Prostate gland (tissue), 2 donors: ENCODE measurements around the gene EDC4. TPM values are rescaled to one million over a fixed set of nuclear protein-coding genes. Genes with fewer than 3 reads are reported as not detected.

Experiments
- DNase-seq: peaks from one replicate; pipeline ENCODE4 v3.0.0-alpha.2; 2019; ENCODE audit warnings: low spot score
- H3K27ac ChIP-seq, 2 donors: fragments of 200-600 bp; sonication (generic); 2 replicates each; pipeline ENCODE4 v1.5.1; 2017 to 2019
- H3K27me3 ChIP-seq: fragments of 200-600 bp; sonication (generic); replicated peaks from 2 replicates; pipeline ENCODE4 v1.5.1; 2019; ENCODE audit not compliant: insufficient read depth
- H3K36me3 ChIP-seq, 2 donors: fragments of 200-600 bp; sonication (generic); 1 replicate in 1 of 2; 2 replicates in 1 of 2; pipeline versions ENCODE4 v1.5.1 to v1.8.1; 2017 to 2019
- H3K4me1 ChIP-seq: fragments of 200-600 bp; sonication (generic); replicated peaks from 2 replicates; pipeline ENCODE4 v1.5.1; 2019
- H3K4me3 ChIP-seq, 2 donors: fragments of 200-600 bp; sonication (generic); 2 replicates each; pipeline ENCODE4 v1.5.1; 2017 to 2019
- H3K9me3 ChIP-seq: fragments of 200-600 bp; sonication (generic); 2 replicates; pipeline ENCODE4 v1.5.1; 2017
- POLR2A ChIP-seq: fragments of 450-650 bp; IDR thresholded peaks from one replicate; pipeline ENCODE4 v1.6.1; 2016; ENCODE audit warnings: antibody characterized with exemption, mild to moderate bottlenecking
- POLR2AphosphoS5 ChIP-seq: sonication (generic); formaldehyde crosslinking; IDR thresholded peaks from one replicate; pipeline ENCODE4 v1.6.1; 2017; ENCODE audit warnings: antibody characterized with exemption
- WGBS: methylation state at CpG from one replicate; pipeline ENCODE4 v1.1.5; 2018; 5-methylcytosine and 5-hydroxymethylcytosine counted together
- intact Hi-C: fragments of 100-400 bp; cut with DNase I; formaldehyde crosslinking; loops from one replicate; pipeline ENCODE4 v1.14.2; 2022
- total RNA-seq, 2 donors: library from RNA; depleted of rRNA; stranded (reverse); fragments of >200 nt; gene quantifications; one replicate each; pipeline ENCODE4 v1.1.0, GENCODE V29; 2016
- TF ChIP-seq, protein P1 (sequence below), 4 experiments: fragments of 200-600 bp in 2 of 4; fragments of 450-650 bp in 2 of 4; sonication (generic) in 2 of 4; IDR thresholded peaks; 1 replicate in 3 of 4; 2 replicates in 1 of 4; pipeline ENCODE4 v1.5.1; 2016 to 2019; ENCODE audit warnings: antibody characterized with exemption in 4 of 4, mild to moderate bottlenecking in 2 of 4, moderate library complexity in 2 of 4

EDC4 gene
- total RNA-seq, 2 donors from 2014 or later = 47.3 to 76.5 TPM

DNA sequence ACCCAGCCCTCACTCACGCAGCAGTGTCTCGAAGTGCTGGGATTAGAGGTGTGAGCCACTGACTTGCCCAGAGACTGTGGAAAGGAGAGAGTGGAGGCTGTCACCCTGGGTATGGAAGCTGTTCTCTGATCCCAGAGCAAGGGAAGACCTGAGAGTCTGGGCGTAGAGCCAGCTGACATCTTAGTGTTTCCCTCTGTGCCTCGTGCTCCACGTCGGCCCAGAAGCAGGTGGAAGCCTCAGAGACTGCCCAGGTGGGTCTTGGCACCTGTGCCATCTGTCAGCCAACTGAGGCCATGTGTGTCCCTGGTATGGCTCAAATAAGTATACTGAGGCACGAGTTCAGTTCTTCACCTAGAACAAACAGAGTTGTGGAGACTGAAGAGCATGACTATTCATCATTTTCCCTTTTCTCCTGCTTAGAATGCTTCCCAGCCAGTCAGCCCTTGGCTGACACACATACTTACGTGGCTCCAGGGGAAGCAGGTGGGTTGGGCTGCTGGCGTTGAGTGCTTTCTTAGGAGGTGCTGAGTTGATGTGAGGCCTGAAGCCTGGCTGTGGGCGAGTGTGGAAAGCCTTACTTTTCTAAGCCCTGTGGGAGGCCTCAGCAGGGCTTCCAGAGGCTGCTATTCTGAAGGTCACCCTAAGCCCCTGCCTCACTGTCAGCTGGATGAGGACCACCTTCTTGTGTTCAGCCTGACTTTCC lies 50.7 kb downstream of the EDC4 start:
- H3K27me3 ChIP-seq = no peaks in the 10 kb centered on the region
- peaks cover 12% of the 10 kb centered on the region for H3K4me1 ChIP-seq
- peak; percentile 44 for DNase-seq
- intact Hi-C loops = no loop called here
- TF ChIP-seq POLR2AphosphoS5 (no peak), POLR2A (no peak)
- TF ChIP-seq, protein P1, sequence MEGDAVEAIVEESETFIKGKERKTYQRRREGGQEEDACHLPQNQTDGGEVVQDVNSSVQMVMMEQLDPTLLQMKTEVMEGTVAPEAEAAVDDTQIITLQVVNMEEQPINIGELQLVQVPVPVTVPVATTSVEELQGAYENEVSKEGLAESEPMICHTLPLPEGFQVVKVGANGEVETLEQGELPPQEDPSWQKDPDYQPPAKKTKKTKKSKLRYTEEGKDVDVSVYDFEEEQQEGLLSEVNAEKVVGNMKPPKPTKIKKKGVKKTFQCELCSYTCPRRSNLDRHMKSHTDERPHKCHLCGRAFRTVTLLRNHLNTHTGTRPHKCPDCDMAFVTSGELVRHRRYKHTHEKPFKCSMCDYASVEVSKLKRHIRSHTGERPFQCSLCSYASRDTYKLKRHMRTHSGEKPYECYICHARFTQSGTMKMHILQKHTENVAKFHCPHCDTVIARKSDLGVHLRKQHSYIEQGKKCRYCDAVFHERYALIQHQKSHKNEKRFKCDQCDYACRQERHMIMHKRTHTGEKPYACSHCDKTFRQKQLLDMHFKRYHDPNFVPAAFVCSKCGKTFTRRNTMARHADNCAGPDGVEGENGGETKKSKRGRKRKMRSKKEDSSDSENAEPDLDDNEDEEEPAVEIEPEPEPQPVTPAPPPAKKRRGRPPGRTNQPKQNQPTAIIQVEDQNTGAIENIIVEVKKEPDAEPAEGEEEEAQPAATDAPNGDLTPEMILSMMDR (IDR thresholded peaks at IDR 0.05) = no peak
- H3K9me3 ChIP-seq = no peaks in the 10 kb centered on the region
- H3K4me3 ChIP-seq = no peak overlapping the region
- no peak overlapping the region for H3K27ac ChIP-seq
- 51% methylated on average over 10 of the region's 10 CpGs for WGBS
- H3K36me3 ChIP-seq = no peaks in the 10 kb centered on the region

DNA sequence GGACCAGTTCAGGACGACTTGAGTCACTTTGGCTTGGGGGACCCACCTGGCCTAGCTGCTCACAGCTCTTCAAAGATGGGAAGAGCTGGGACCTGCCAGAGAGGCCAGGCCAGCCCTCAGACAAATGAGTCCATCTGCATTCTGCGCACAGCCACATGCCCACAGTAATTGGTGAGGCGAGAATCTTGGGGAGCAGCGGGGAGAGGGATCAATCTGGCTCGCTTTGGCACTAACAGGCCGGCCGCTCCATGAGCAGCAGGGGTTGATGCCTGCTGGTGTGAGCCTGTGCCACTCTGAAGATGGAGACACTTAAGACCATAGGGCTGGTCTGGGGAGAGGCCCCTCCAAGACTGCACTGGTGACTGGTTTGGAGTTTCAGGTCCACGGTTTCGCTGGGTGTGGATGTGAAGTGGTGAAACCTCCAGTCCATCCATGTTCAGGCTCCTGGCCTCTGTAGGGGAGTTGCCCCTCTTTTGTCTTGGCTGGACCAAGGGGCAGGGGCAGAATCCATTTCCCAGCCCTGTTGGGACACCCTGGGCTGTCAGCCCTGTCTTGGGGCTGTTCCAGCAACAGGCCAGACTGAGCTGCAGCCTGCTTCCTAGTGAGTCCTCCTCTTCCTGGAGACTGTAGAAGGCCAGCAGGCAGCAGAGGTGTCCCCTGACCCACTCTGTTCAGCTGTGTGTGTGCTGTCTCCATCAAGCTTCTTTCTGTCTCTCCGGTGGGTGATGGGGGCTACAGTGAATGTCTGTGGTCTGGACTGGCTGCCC lies 51.5 kb downstream of the EDC4 start:
- H3K27me3 ChIP-seq = no peaks in the 10 kb centered on the region
- H3K27ac ChIP-seq = no peak overlapping the region
- no peaks in the 10 kb centered on the region for H3K36me3 ChIP-seq
- H3K9me3 ChIP-seq = no peaks in the 10 kb centered on the region
- H3K4me3 ChIP-seq = no peak overlapping the region
- intact Hi-C loops = no loop called here
- no peak for TF ChIP-seq POLR2A
- TF ChIP-seq, protein P1 (IDR thresholded peaks at IDR 0.05) = no peak
- TF ChIP-seq POLR2AphosphoS5 = no peak
- WGBS = 85% methylated on average over 10 of the region's 10 CpGs
- DNase-seq = no peak
- H3K4me1 ChIP-seq = peaks cover 12% of the 10 kb centered on the region

DNA sequence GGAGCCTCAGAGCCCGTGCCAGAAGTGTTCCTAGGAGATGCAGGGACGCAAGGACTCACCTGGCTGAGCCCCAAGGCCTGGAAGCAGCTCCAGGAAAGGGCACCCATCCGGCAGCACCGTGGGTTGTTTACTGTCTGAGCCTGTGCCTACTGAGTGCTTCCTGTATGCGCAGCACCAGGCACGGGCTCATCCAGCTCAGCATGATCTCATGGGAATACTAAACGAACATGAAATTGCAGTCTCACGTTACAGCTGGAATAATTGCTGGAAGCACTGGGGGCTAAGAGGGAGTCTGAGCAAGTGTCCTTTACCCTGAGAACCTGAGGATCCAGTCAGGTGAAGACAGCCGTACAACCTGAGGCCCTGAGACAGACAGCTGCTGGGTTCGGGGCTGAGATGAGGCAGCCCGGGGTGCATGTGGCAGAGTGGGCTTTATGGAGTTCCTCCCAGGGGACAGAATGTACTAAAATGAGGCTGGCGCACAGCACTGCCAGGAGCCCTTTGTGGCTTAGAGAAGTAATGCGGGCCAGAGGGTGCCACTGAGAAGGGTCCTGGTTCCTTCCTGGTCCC lies 53.4 kb downstream of the EDC4 start:
- Histone ChIP-seq H3K36me3 (no peaks in the 10 kb centered on the region), H3K4me1 (peaks cover 12% of the 10 kb centered on the region), H3K27ac (peak overlapping the region; percentile 65 to 76), H3K27me3 (no peaks in the 10 kb centered on the region), H3K4me3 (no peak overlapping the region), H3K9me3 (no peaks in the 10 kb centered on the region)
- peak; percentile 70 for DNase-seq
- TF ChIP-seq, protein P1 (IDR thresholded peaks at IDR 0.05) = no peak
- no peak for TF ChIP-seq POLR2A
- peak; percentile 80 for TF ChIP-seq POLR2AphosphoS5
- 35% methylated on average over 10 of the region's 13 CpGs for WGBS
- intact Hi-C loops = loop anchor here (5.0 kb wide), 1 partner anchor 254 kb away; no protein-coding TSS in a partner anchor

DNA sequence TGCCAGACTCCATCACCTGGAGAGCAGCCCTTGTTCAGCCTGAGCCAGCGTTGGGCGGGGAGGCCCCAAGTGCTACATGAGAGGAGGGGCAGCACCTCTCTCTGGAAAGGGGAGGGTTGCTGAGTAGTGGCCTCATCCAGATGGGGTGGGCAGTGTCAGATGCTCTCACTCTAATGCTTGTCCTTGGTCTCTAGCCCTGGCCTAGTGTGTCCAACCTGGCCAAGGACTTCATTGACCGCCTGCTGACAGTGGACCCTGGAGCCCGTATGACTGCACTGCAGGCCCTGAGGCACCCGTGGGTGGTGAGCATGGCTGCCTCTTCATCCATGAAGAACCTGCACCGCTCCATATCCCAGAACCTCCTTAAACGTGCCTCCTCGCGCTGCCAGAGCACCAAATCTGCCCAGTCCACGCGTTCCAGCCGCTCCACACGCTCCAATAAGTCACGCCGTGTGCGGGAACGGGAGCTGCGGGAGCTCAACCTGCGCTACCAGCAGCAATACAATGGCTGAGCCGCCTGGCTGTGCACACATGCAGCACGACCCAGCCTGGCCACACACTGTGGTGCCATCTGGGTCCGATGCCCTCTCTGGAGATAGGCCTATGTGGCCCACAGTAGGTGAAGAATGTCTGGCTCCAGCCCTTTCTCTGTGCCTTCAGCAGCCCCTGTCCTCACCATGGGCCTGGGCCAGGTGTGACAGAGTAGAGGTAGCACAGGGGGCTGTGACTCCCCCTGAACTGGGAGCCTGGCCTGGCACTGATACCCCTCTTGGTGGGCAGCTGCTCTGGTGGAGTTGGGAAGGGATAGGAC lies 54.5 kb downstream of the EDC4 start:
- Histone ChIP-seq H3K27me3 (no peaks in the 10 kb centered on the region), H3K27ac (peak overlapping the region in 1 of 2 donors; percentile 76), H3K36me3 (no peaks in the 10 kb centered on the region), H3K4me3 (no peak overlapping the region), H3K9me3 (no peaks in the 10 kb centered on the region), H3K4me1 (peaks cover 12% of the 10 kb centered on the region)
- intact Hi-C loops = loop anchor here (5.0 kb wide), 1 partner anchor 255 kb away; no protein-coding TSS in a partner anchor
- TF ChIP-seq POLR2AphosphoS5 (no peak), POLR2A (no peak)
- TF ChIP-seq, protein P1 (IDR thresholded peaks at IDR 0.05) = no peak
- DNase-seq = no peak
- 90% methylated on average over 22 of the region's 22 CpGs for WGBS
